Activated effector memory CD4-positive, alpha-beta T cell treated with Interleukin-2 at 50 U/mL for 16 hours (primary cell): ENCODE data around the gene DDT.
"Not testable (repeated sequence)": the region's sequence is repeated elsewhere in the genome, so short reads cannot be mapped to it uniquely, and the experiment has no call there.

Experiments
- DNase-seq: peaks from one replicate; pipeline ENCODE4 v3.0.0-alpha.2; 2020

The DDT gene

DNA sequence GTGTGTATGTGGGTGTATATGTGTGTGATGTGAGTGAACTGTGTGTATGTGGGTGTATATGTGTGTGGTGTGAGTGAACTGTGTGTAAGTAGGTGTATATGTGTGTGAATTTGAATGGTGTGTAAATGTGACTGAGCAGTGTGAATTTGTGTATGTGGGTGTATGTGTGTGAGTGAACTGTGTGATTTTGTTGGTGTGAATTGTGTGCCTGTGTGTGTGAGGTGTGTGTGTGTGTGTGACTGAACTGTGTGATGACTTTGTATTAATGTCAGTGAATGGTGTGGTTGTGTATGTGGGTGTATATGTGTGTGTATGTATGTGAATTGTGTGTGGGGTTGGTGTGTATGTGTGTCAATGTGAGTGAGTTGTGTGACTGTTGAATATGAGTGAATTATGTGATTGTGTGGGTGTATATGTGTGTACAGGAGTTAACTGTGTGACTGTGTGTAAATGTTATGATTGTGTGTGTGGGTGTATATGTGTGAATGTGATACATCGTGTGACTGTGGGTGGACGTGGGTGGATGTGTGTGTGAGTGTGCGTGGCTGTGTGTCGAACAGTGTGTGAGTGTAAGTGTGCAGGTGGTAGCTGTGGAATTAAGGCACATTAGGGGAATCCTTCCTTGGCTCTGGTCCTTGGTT, 12.4 kb upstream of the DDT start:
- DNase-seq: not testable (repeated sequence)

- not testable (repeated sequence) for DNase-seq
These were observed 11.8 kb upstream of the DDT start for GRCh38 chr22:23986089-23986488.

DNA sequence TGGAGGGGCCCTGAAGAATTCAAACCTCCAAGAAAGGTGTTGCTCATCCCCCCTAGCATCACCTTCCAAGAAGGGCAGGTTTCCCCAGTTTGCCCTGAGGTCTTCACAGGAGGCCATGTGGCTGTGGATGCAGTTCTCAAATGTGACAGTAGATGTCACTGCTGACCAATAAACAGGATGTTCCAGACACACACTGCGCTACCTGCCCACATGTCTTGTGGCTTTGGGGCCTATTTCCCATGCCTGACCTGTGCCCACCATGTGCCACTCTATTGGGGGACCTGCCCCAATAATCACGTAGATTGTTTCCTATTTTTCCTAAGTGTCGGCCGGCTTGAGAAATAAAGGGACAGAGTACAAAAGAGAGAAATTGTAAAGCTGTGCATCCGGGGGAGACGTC, 10.2 kb upstream of the DDT start:
- peak; percentile 45 for DNase-seq

GRCh38 chr22:23980567-23980966, 6.3 kb upstream of the DDT start:
- not testable (repeated sequence) for DNase-seq

DNA sequence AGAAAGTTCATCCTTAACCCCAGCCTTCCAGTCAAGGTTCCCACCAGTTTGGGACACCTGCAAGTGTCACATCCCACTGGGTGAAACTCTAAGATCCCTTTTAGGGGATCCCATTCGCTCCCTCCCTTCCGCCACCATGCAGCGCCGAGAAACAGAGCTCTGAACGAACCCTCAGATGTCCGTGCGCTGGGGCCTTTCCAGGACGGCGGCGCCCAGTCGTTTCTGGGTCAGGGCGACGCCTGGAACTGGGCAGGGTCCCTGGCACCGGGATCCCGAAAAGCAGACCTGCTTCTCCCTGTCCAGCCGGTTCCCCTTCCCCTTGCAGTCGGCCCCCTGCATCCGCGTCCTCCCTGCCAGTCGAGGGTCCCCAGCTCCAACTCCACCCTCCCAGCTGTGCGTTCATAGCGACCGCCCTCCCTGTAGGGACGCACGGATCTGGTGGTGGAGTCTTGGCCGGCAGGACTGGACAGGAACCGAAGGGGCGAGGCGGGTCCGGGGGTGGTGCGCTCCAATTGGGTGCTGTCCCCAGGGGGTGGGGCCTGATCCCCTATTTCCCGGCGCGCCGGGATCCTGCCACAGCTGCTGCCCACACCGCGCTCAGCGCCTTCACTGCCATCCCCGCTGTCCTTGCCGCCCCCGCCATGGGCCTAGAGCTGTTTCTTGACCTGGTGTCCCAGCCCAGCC, 5.5 kb upstream of the DDT start, which contains the start of gene GSTT2:
GSTT2 (plus strand) TSS at position 578 of the 684 bp plus-strand sequence.
- DNase-seq: not testable (repeated sequence)

GRCh38 chr22:23977304-23977703, 3.1 kb upstream of the DDT start:
- not testable (repeated sequence) for DNase-seq

DNA sequence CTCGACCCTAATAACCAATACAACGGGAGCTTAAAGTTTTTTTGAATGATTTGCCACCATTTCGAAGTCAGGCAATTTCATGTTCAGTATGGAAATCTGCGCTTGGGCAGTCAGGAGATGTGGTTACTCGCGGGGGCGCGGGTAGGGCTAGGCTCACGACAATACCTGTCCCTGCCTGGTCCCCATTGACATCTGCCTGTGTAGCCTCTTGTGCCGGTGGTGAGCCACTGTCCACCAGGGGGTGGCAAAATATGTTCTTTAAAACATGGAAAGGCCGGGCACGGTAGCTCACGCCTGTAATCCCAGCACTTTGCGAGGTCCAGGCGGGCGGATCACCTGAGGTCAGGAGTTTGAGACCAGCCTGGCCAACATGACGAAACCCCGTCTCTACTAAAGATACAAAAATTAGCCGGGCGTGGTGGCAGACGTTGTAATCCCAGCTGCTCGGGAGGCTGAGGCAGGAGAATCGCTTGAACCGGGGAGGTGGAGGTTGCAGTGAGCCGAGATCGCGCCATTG, 653 bp upstream of the DDT start:
- DNase-seq: not testable (repeated sequence)

DNA sequence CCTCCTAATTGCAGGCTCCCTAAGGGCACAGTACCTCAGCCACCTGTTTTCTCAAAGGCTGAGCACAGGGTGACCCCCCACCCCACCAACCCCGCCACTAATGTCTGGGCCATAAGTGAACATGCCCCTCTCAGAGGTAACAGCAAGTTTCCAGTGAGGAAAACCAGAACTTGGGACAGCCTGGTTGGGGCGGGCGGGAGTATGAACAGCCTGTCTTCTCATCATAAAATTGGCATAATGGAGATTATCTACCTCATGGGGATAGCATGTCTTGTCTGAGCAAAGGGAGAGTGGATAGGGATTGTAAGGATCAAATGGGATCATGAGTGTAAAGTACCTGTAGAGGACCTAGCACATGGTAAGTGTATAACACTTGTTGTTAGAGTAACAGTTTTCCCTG, 2.3 kb downstream of the DDT start:
- DNase-seq: not testable (repeated sequence)

DNA sequence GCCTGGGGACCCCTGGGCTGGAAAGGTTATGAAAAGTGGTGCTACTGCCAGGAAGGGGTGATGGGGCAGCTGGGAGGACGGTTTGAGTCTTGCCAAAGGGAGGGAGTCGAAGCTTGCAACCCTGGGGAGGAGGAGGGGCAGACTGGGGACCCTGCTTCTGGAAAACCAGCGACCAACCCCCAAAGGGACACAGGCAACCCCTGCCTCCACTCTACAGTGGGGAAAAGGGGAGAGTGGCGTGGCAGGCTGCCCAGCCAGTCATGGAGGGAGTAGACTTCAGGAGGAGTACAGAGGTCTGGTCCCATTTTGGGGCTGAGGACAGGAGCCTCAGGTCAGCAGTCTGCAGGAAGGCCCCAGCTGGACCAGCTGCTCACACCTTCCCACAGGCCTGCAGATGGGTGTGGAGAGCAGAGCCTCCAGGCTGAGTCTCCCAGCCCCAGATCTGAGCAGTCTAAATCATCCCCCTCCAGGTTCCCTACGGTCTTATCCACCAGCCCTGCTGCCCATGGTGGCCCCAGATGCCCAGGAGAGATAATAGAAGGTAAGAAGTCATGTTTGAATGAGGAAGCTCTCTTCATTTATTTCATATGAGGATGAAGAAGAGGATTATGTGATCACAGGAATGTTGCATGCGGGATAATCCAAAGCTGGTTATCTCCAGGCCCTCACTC, 3.3 kb downstream of the DDT start:
- no peak for DNase-seq

DNA sequence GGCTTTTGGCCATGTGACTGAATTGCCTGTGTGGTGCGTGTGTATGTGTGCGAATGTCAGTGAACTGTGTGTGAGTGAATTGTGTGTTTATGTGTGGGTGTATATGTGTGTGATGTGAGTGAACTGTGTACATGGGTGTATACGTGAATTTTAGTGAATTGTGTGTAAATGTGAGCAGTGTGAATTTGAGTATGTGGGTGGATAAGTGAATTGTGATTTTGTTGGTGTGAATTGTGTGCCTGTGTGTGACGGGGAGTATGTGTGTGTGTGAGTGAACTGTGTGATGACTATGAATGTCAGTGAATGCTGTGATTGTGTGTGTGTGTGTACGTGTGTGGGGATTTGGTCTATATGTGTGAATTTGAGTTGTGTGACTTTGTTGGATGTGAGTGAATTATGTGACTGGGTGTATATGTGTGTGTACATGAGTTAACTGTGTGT, 4.0 kb downstream of the DDT start:
- DNase-seq: no peak

- no peak for DNase-seq
These were observed 5.2 kb downstream of the DDT start for GRCh38 chr22:23969071-23969470.

GRCh38 chr22:23966568-23966967, 7.7 kb downstream of the DDT start, which contains the start of gene DDTL:
TSS of gene DDTL (plus strand) at chr22:23966888. CDS start at chr22:23966915, 27 bp downstream.
- DNase-seq: not testable (repeated sequence)

GRCh38 chr22:23966094-23966493, 8.1 kb downstream of the DDT start:
- DNase-seq: not testable (repeated sequence)

GRCh38 chr22:23961084-23961771, 13.0 kb downstream of the DDT start, which contains the start of gene GSTT2B:
TSS of gene GSTT2B (minus strand) at chr22:23961195. CDS start at chr22:23961131, 64 bp downstream.
- DNase-seq: not testable (repeated sequence)

DNA sequence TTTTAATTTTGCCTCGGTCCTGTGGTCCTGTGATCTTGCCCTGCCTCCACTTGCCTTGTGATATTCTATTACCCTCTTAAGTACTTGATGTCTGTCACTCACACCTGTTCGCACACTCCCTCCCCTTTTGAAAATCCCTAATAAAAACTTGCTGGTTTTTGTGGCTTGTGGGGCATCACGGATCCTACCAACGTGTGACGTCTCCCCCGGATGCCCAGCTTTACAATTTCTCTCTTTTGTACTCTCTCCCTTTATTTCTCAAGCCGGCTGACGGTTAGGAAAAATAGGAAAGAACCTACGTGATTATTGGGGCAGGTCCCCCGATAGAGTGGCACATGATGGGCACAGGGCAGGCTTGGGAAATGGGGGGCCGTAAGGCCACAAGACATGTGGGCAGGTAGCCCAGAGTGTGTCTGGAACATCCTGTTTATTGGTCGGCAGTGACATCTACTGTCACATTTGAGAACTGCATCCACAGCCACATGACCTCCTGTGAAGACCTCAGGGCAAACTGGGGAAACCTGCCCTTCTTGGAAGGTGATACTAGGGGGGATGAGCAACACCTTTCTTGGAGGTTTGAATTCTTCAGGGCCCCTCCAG, 17.8 kb downstream of the DDT start:
- peak; percentile 59 for DNase-seq

DNA sequence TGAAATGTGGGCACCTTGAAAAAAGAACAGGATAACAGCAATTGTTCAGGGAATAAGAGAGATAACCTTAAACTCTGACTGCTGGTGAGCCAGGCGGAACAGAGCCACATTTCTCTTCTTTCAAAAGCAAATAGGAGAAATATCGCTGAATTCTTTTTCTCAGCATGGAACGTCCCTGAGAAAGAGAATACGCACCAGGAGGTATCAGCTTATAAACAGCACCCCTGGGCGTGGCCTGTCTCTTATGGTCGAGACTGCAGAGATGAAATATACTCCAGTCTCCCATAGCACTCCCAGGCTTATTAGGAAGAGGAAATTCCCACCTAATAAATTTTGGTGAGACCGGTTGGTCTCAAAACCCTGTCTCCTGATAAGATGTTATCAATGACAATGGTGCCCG, 18.4 kb downstream of the DDT start:
- DNase-seq: not testable (repeated sequence)

DNA sequence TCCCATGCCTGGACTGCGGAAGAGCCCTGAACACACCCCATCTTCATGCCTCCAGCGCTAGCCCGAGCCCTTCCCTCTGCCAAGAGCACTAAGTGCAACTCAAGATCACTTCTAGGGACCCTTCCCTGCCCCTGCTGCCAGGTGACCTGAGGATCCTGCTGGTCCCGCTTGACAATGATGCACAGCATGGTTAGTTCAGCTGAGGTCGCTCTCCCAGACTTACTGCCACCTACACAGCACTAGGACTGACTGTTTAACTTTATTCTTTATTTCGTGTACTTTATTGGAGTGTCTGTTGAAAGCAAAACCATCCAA, 19.3 kb downstream of the DDT start:
- DNase-seq: not testable (repeated sequence)

- DNase-seq: not testable (repeated sequence)
These were observed 19.8 kb downstream of the DDT start for GRCh38 chr22:23954193-23954990.

DNA sequence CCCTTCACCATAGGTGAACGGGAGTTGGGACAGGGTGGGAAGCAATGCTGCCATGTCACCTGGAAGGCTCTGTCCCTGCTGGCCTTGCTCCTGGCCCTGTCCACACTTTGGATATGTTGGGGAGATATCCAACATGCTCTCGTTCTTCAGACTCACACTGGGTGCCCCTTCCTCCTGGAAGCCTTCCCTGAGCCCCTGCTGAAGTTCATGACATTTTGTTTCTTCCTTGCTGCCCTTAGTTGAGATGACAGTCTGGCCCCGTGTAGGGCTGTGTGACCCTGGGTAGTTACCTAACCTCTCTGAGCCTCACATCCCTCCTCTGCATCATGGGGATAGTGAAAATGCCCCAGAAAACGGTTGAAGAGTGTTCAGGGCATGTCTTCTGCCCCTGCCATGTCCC, 20.8 kb downstream of the DDT start:
- DNase-seq: not testable (repeated sequence)

DNA sequence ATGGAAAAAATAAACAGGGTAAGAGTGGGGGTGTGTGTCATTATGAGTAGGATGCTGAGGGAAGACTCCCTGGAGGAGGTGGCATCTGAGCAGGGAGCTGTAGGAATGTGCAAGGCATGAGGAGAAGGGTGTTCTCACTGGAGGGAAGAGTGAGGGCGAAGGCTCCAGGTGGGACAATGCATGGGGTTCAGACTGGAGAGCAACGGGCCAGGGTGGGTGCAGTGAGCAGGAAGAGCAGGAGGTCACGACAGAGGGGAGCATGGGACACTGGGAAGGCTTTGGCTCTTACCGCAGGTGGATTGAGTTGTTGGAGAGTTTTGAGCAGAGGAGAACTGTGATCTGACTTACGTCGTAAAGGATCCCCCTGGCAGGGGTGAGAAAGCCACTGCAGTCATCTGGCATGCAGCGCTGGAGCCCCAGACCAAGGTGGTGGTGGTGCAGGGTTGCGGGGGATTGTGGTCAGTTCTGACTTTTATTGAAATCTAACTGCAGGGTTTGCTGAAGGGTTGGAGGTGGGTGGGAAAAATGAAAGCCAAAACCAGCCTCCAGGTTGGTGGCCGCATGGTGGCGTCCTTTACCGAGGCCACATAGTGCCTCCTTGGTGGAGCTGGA, 21.3 kb downstream of the DDT start:
- not testable (repeated sequence) for DNase-seq

- DNase-seq: not testable (repeated sequence)
These were observed 22.9 kb downstream of the DDT start for GRCh38 chr22:23951383-23951782.
